ENCODE results near the gene TNS1. TPM values are rescaled to one million over a fixed set of nuclear protein-coding genes. Genes with fewer than 3 reads are reported as not detected.

Gene TNS1
- total and polyA plus RNA-seq, 10 of the 15 experiments (the other 5 are each of a cell fraction or from before 2014, with no cell fraction given): 0.05 to 0.44 TPM; not detected in 8

DNA sequence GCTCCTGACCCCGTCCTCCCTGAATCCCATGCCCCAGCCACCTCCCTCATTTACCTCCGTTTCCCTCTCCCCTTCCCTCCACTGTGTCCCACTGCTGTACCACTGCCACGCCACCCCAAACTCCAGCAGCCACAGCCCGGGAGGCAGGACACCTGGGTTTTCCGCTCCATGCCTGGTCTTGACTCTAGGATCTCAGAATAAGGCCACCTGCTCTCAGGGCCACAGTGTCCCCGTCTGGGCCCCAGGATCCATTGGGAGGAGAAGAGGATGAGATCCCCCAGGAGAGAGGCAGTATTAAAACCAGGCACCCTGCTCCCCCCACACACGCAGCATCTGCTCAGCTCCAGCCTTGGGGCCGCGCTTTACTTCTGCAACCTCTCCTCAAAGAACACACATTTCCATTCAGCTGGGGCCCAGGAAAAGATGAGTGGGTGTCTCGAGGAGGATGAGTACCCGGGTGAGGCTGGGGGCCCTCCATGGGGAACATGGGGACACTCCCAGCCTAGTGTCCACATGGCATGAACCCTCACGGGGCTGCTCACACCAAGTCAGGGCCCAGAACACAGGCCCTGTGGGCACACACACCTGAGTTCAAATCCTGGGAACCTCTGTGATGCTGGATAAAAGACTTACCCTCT lies 32.8 kb upstream of the TNS1 start:
- 77% methylated on average over 12 of the region's 12 CpGs for WGBS (ENCODE audit: insufficient coverage, insufficient replicate concordance, low lambda C conversion rate, missing lambda C conversion rate)
- Histone ChIP-seq H3K27me3 (replicated peaks in 1 of 2; ENCODE audit: control insufficient read depth in 2 of 2, insufficient read depth in 2 of 2, low read length in 1 of 2) (no peaks in the 10 kb centered on the region; a peak in 1 of 4 replicates), H3K79me2 (ENCODE audit: control insufficient read depth, insufficient read depth, low read length) (no peaks in the 10 kb centered on the region), H3K4me1 (ENCODE audit: control insufficient read depth, insufficient read depth, low read length) (peaks cover 34% of the 10 kb centered on the region), H4K20me1 (ENCODE audit: control insufficient read depth, insufficient read depth) (no peaks in the 10 kb centered on the region), H3K9me3 (replicated peaks; ENCODE audit: control insufficient read depth, insufficient read depth, low read length) (no peaks in the 10 kb centered on the region; the same call in 2 of the 3 replicates), H3K9ac (ENCODE audit: control insufficient read depth, insufficient read depth, low read length) (no peak overlapping the region; the same call in 1 of the 2 replicates), H3K4me2 (ENCODE audit: control insufficient read depth, insufficient read depth) (peak overlapping the region; percentile 52; the same call in 1 of the 2 replicates), H3K27ac (ENCODE audit: control insufficient read depth, insufficient read depth) (no peak overlapping the region), H2AFZ (ENCODE audit: control insufficient read depth, low read depth, low read length) (peak overlapping the region; percentile 21), H3K36me3 (ENCODE audit: control insufficient read depth in 2 of 2, insufficient read depth in 2 of 2, low read length in 1 of 2) (no peaks in the 10 kb centered on the region), H3K4me3 (no peak overlapping the region; the same call in 1 of the 2 replicates)
- ChIA-PET SMC1A (ENCODE audit: uncharacterized antibody, unreplicated experiment) (interaction anchor here (1.8 kb wide), 1 partner anchor 249 kb away, joined by 11 read pairs; no protein-coding TSS in a partner anchor), CTCF (interaction anchor here (1.0 to 3.4 kb wide), 10 partner anchors 9 to 258 kb away, joined by 3 to 31 read pairs (median 6); partner anchors contain the start of gene RUFY4), RAD21 (ENCODE audit: unreplicated experiment) (interaction anchor here (0.7 to 1.1 kb wide), 2 partner anchors 246 to 250 kb away, joined by 3 to 8 read pairs; no protein-coding TSS in a partner anchor), POLR2A (interaction anchor here (1.0 kb wide), 1 partner anchor 10 kb away, joined by 3 read pairs; no protein-coding TSS in a partner anchor)
- intact Hi-C loops (cut with micrococcal nuclease; ENCODE audit: unreplicated experiment): loop anchor here (1.0 kb wide), 1 partner anchor 33 kb away; no protein-coding TSS in a partner anchor
- ATAC-seq: no peak
- no peak for DNase-seq (ENCODE audit: low read depth, low spot score)
- no peak for FAIRE-seq
- TF ChIP-seq ZSCAN29 (IDR thresholded peaks at IDR 0.05) (no peak), EED (IDR thresholded peaks at IDR 0.05; ENCODE audit: low read depth) (no peak), RAD21 (IDR thresholded peaks at IDR 0.05; ENCODE audit: insufficient read depth, low read depth, low read length) (no peak), HDGF (IDR thresholded peaks at IDR 0.05) (no peak), CHD4 (IDR thresholded peaks at IDR 0.05) (no peak), KDM1A (IDR thresholded peaks at IDR 0.05; ENCODE audit: borderline replicate concordance) (no peak), IKZF1 (conservative IDR thresholded peaks at IDR 0.05) (no peak), STAT3 (IDR thresholded peaks at IDR 0.05; ENCODE audit: low read depth, low read length) (no peak), SMARCA5 (IDR thresholded peaks at IDR 0.05) (no peak), NFYA (IDR thresholded peaks at IDR 0.05; ENCODE audit: borderline replicate concordance, low read depth, low read length) (no peak), CBX3 (IDR thresholded peaks at IDR 0.05; ENCODE audit: borderline replicate concordance, low read depth) (no peak)
- TF ChIP-seq, protein P1, sequence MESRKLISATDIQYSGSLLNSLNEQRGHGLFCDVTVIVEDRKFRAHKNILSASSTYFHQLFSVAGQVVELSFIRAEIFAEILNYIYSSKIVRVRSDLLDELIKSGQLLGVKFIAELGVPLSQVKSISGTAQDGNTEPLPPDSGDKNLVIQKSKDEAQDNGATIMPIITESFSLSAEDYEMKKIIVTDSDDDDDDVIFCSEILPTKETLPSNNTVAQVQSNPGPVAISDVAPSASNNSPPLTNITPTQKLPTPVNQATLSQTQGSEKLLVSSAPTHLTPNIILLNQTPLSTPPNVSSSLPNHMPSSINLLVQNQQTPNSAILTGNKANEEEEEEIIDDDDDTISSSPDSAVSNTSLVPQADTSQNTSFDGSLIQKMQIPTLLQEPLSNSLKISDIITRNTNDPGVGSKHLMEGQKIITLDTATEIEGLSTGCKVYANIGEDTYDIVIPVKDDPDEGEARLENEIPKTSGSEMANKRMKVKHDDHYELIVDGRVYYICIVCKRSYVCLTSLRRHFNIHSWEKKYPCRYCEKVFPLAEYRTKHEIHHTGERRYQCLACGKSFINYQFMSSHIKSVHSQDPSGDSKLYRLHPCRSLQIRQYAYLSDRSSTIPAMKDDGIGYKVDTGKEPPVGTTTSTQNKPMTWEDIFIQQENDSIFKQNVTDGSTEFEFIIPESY (IDR thresholded peaks at IDR 0.05): no peak
- TF ChIP-seq, protein P2, sequence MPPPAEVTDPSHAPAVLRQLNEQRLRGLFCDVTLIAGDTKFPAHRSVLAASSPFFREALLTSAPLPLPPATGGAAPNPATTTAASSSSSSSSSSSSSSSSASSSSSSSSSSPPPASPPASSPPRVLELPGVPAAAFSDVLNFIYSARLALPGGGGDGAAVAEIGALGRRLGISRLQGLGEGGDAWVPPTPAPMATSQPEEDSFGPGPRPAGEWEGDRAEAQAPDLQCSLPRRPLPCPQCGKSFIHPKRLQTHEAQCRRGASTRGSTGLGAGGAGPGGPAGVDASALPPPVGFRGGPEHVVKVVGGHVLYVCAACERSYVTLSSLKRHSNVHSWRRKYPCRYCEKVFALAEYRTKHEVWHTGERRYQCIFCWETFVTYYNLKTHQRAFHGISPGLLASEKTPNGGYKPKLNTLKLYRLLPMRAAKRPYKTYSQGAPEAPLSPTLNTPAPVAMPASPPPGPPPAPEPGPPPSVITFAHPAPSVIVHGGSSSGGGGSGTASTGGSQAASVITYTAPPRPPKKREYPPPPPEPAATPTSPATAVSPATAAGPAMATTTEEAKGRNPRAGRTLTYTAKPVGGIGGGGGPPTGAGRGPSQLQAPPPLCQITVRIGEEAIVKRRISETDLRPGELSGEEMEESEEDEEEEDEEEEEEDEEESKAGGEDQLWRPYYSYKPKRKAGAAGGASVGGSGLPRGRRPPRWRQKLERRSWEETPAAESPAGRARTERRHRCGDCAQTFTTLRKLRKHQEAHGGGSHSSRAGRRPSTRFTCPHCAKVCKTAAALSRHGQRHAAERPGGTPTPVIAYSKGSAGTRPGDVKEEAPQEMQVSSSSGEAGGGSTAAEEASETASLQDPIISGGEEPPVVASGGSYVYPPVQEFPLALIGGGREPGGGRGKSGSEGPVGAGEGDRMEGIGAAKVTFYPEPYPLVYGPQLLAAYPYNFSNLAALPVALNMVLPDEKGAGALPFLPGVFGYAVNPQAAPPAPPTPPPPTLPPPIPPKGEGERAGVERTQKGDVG (CRISPR knock-in tag; IDR thresholded peaks at IDR 0.05): no peak
- TF ChIP-seq, protein P3, sequence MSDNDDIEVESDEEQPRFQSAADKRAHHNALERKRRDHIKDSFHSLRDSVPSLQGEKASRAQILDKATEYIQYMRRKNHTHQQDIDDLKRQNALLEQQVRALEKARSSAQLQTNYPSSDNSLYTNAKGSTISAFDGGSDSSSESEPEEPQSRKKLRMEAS (IDR thresholded peaks at IDR 0.05; ENCODE audit: low read depth, low read length): no peak
- in situ Hi-C loops (cut with MboI): no loop called here
- no TSS peak for BruUV-seq (replicated peaks)
